ENCODE measurements around the gene LTBR.

LTBR gene

GRCh38 chr12:6424008-6424347 is 40.0 kb downstream of the LTBR start:
- H3K4me3 ChIP-seq (ENCODE audit: low read depth, low read length), result no peak overlapping the region
- TF ChIP-seq ZSCAN18 (tag by site-specific recombination; IDR thresholded peaks at IDR 0.05), result no peak
- ChIA-PET POLR2A (interaction anchor here (0.7 to 1.3 kb wide), 4 partner anchors 39 to 97 kb away, joined by 3 to 4 read pairs (median 4); partner anchors contain the start of genes MRPL51 and VAMP1), CTCF (interaction anchor here (0.5 to 5.6 kb wide), 29 partner anchors 10 to 1522 kb away, joined by 3 to 73 read pairs (median 5); partner anchors contain the start of gene TNFRSF1A)
- no peaks in the 10 kb centered on the region for H3K36me3 ChIP-seq (ENCODE audit: control insufficient read depth in 2 of 2, insufficient read depth in 1 of 2, low read length in 2 of 2)
- H3K9me3 ChIP-seq (ENCODE audit: control insufficient read depth, insufficient read depth, low read depth, low read length), result no peaks in the 10 kb centered on the region
- no peak overlapping the region for H3K27ac ChIP-seq (ENCODE audit: extremely low read depth, low read depth, low read length)
- H3K4me1 ChIP-seq (ENCODE audit: control insufficient read depth, insufficient read depth, low read length), result no peaks in the 10 kb centered on the region

GRCh38 chr12:6424866-6425265 is 40.9 kb downstream of the LTBR start:
- TF ChIP-seq ZNF169 (tag by site-specific recombination; IDR thresholded peaks at IDR 0.05) (no peak), ZNF600 (tag by site-specific recombination; IDR thresholded peaks at IDR 0.05) (0 out of 2 replicates have a peak, but pooled peaks have one; percentile 17), ZSCAN18 (tag by site-specific recombination; IDR thresholded peaks at IDR 0.05) (no peak), ZNF121 (tag by site-specific recombination; IDR thresholded peaks at IDR 0.05) (no peak), ZNF24 (tag by site-specific recombination; IDR thresholded peaks at IDR 0.05) (no peak)
- POLR2A ChIA-PET, result interaction anchor here (1.0 to 1.3 kb wide), 2 partner anchors 39 to 109 kb away, joined by 3 to 4 read pairs; partner anchors contain the start of gene GAPDH
- CTCF ChIA-PET, result interaction anchor here (0.6 to 5.6 kb wide), 9 partner anchors 9 to 409 kb away, joined by 3 to 73 read pairs (median 6); no protein-coding TSS in a partner anchor

GRCh38 chr12:6425590-6426531 is 41.9 kb downstream of the LTBR start:
- 0 out of 2 replicates have a peak, but pooled peaks cover 4% of the 10 kb centered on the region for H3K4me1 ChIP-seq (ENCODE audit: control insufficient read depth, insufficient read depth, low read length)
- no peak overlapping the region for H3K27ac ChIP-seq (ENCODE audit: extremely low read depth, low read depth, low read length)
- ChIA-PET CTCF (interaction anchor here (0.5 to 5.6 kb wide), 6 partner anchors 40 to 453 kb away, joined by 3 to 73 read pairs (median 3); no protein-coding TSS in a partner anchor), POLR2A (interaction anchor here (1.1 to 1.4 kb wide), 2 partner anchors 105 to 108 kb away, joined by 3 to 6 read pairs; partner anchors contain the start of gene GAPDH)
- H3K36me3 ChIP-seq (ENCODE audit: control insufficient read depth in 2 of 2, insufficient read depth in 1 of 2, low read length in 2 of 2), result no peaks in the 10 kb centered on the region
- no peak for TF ChIP-seq HIC1 (tag by site-specific recombination; IDR thresholded peaks at IDR 0.05)
- TF ChIP-seq ZBTB11 (tag by site-specific recombination; conservative IDR thresholded peaks at IDR 0.05; ENCODE audit: low read depth), result no peak
- 0 out of 2 replicates have a peak, but pooled peaks have one; percentile 39 for TF ChIP-seq ZNF121 (tag by site-specific recombination; IDR thresholded peaks at IDR 0.05)
- H3K9me3 ChIP-seq (ENCODE audit: control insufficient read depth, insufficient read depth, low read depth, low read length), result no peaks in the 10 kb centered on the region
- H3K4me3 ChIP-seq (ENCODE audit: low read depth, low read length), result no peak overlapping the region

More at GRCh38 chr12:6424866-6425265, 40.9 kb downstream of the LTBR start:
- H3K27ac ChIP-seq (ENCODE audit: extremely low read depth, low read depth, low read length), result no peak overlapping the region
- no peaks in the 10 kb centered on the region for H3K9me3 ChIP-seq (ENCODE audit: control insufficient read depth, insufficient read depth, low read depth, low read length)
- H3K4me1 ChIP-seq (ENCODE audit: control insufficient read depth, insufficient read depth, low read length), result no peaks in the 10 kb centered on the region
- H3K4me3 ChIP-seq (ENCODE audit: low read depth, low read length), result no peak overlapping the region
- H3K36me3 ChIP-seq (ENCODE audit: control insufficient read depth in 2 of 2, insufficient read depth in 1 of 2, low read length in 2 of 2), result no peaks in the 10 kb centered on the region
